HEK293 (cell line): ENCODE data around the gene RBMS1.

Experiments used
- CTCF ChIA-PET: fragments of 350-600 bp; formaldehyde crosslinking; extraction: SDS; loops from one replicate; lab custom pipeline; 2021; ENCODE audit warnings: antibody characterized with exemption; lab: Yijun Ruan, JAX
- POLR2A ChIA-PET: fragments of 300-600 bp; formaldehyde crosslinking; extraction: SDS; loops from one replicate; lab custom pipeline; 2020; ENCODE audit warnings: antibody characterized with exemption, inconsistent platforms; lab: Yijun Ruan, JAX
- H3K27ac ChIP-seq: fragments of 200-500 bp; sonication (Bioruptor generic); 2 replicates; pipeline ENCODE4 v1.5.1; 2014; ENCODE audit warnings: low read depth, low read length, control low read depth, inconsistent platforms; ENCODE audit errors: extremely low read depth
- H3K36me3 ChIP-seq, 2 experiments: fragments of 200-500 bp in 1 of 2; sonication (Bioruptor generic) in 1 of 2; 1 replicate in 1 of 2; 2 replicates in 1 of 2; pipeline ENCODE4 v1.5.1; 2014 to 2017; ENCODE audit warnings: inconsistent platforms in 2 of 2, low read length in 2 of 2; ENCODE audit not compliant: control insufficient read depth in 2 of 2, insufficient read depth in 1 of 2
- H3K4me1 ChIP-seq: fragments of 200-500 bp; sonication (Bioruptor generic); 2 replicates; pipeline ENCODE4 v1.5.1; 2014; ENCODE audit warnings: mild to moderate bottlenecking, low read length, inconsistent platforms; ENCODE audit not compliant: control insufficient read depth, insufficient read depth
- H3K4me3 ChIP-seq: 2 replicates; pipeline ENCODE4 v1.5.1; 2011; ENCODE audit warnings: low read depth, mild to moderate bottlenecking, control low read depth, low read length, moderate library complexity
- H3K9me3 ChIP-seq: fragments of 200-500 bp; sonication (Bioruptor generic); 2 replicates; pipeline ENCODE4 v1.5.1; 2014; ENCODE audit warnings: low read depth, low read length, inconsistent platforms; ENCODE audit not compliant: control insufficient read depth, insufficient read depth
- BCL11B ChIP-seq: fragments of 450-650 bp; formaldehyde crosslinking; IDR thresholded peaks from 2 replicates; pipeline ENCODE4 v1.5.1; 2016; ENCODE audit warnings: low read depth, missing biosample characterization, missing genetic modification characterization
- EGR2 ChIP-seq: fragments of 450-650 bp; formaldehyde crosslinking; IDR thresholded peaks from 2 replicates; pipeline ENCODE4 v1.5.1; 2016; ENCODE audit warnings: low read depth, missing biosample characterization, missing genetic modification characterization
- IKZF3 ChIP-seq: fragments of 450-650 bp; IDR thresholded peaks from 2 replicates; pipeline ENCODE4 v1.5.0; 2018; ENCODE audit warnings: missing biosample characterization, mild to moderate bottlenecking, missing genetic modification characterization, moderate library complexity
- KLF10 ChIP-seq: fragments of 450-650 bp; IDR thresholded peaks from 2 replicates; pipeline ENCODE4 v1.5.1; 2018; ENCODE audit warnings: missing biosample characterization, mild to moderate bottlenecking, missing genetic modification characterization
- MEIS1 ChIP-seq: sonication (generic); formaldehyde crosslinking; IDR thresholded peaks from 2 replicates; pipeline ENCODE4 v1.8.1; 2022; ENCODE audit warnings: missing genetic modification reagents, mild to moderate bottlenecking, borderline replicate concordance
- MZF1 ChIP-seq: fragments of 450-650 bp; formaldehyde crosslinking; IDR thresholded peaks from 2 replicates; pipeline ENCODE4 v1.5.1; 2017; ENCODE audit warnings: missing biosample characterization, missing genetic modification characterization, borderline replicate concordance
- PRDM10 ChIP-seq: fragments of 450-650 bp; formaldehyde crosslinking; IDR thresholded peaks from 2 replicates; pipeline ENCODE4 v1.5.1; 2016; ENCODE audit warnings: missing biosample characterization, missing genetic modification characterization
- SALL2 ChIP-seq: fragments of 450-650 bp; formaldehyde crosslinking; IDR thresholded peaks from 2 replicates; pipeline ENCODE4 v1.5.0; 2017; ENCODE audit warnings: missing biosample characterization, mild to moderate bottlenecking, missing genetic modification characterization, borderline replicate concordance
- SCRT1 ChIP-seq: fragments of 450-650 bp; formaldehyde crosslinking; IDR thresholded peaks from 2 replicates; pipeline ENCODE4 v1.5.1; 2016; ENCODE audit warnings: missing biosample characterization, missing genetic modification characterization, borderline replicate concordance
- YY1 ChIP-seq: fragments of 450-650 bp; formaldehyde crosslinking; IDR thresholded peaks from 2 replicates; pipeline ENCODE4 v1.5.1; 2018; ENCODE audit warnings: missing biosample characterization, missing genetic modification characterization
- ZFP37 ChIP-seq: fragments of 450-650 bp; formaldehyde crosslinking; IDR thresholded peaks from 2 replicates; pipeline ENCODE4 v1.5.1; 2016; ENCODE audit warnings: missing biosample characterization, missing genetic modification characterization
- ZNF157 ChIP-seq: fragments of 450-650 bp; formaldehyde crosslinking; IDR thresholded peaks from 2 replicates; pipeline ENCODE4 v1.5.1; 2016; ENCODE audit warnings: missing biosample characterization, missing genetic modification characterization
- ZNF274 ChIP-seq, 2 experiments: fragments of 200-500 bp in 1 of 2; fragments of 450-650 bp in 1 of 2; sonication (Bioruptor generic) in 1 of 2; formaldehyde crosslinking in 1 of 2; IDR thresholded peaks; 2 replicates each; pipeline versions ENCODE4 v1.5.1 to v1.6.1; 2014 to 2016; ENCODE audit warnings: borderline replicate concordance in 1 of 2, inconsistent platforms in 1 of 2, low read length in 1 of 2, missing biosample characterization in 1 of 2, missing genetic modification characterization in 1 of 2
- ZNF311 ChIP-seq: fragments of 450-650 bp; formaldehyde crosslinking; IDR thresholded peaks from 2 replicates; pipeline ENCODE4 v1.5.1; 2017; ENCODE audit warnings: missing biosample characterization, missing genetic modification characterization, borderline replicate concordance
- ZNF473 ChIP-seq: fragments of 450-650 bp; formaldehyde crosslinking; IDR thresholded peaks from 2 replicates; pipeline ENCODE4 v1.5.1; 2017; ENCODE audit warnings: missing biosample characterization, missing genetic modification characterization
- ZNF518A ChIP-seq: fragments of 450-650 bp; formaldehyde crosslinking; conservative IDR thresholded peaks from 2 replicates; pipeline ENCODE4 v1.5.1; 2016; ENCODE audit warnings: low read depth, missing biosample characterization, missing genetic modification characterization
- ZNF529 ChIP-seq: fragments of 450-650 bp; formaldehyde crosslinking; IDR thresholded peaks from 2 replicates; pipeline ENCODE4 v1.5.1; 2017; ENCODE audit warnings: missing genetic modification characterization, missing biosample characterization; ENCODE audit not compliant: insufficient replicate concordance
- ZNF626 ChIP-seq: fragments of 450-650 bp; sonication (Bioruptor Pico); formaldehyde crosslinking; IDR thresholded peaks from 2 replicates; pipeline ENCODE4 v1.5.1; 2018; ENCODE audit warnings: missing biosample characterization, missing genetic modification characterization, inconsistent platforms
- ZNF747 ChIP-seq: fragments of 450-650 bp; formaldehyde crosslinking; IDR thresholded peaks from 2 replicates; pipeline ENCODE4 v1.5.1; 2016; ENCODE audit warnings: missing biosample characterization, missing genetic modification characterization
- ZNF785 ChIP-seq: fragments of 450-650 bp; formaldehyde crosslinking; IDR thresholded peaks from 2 replicates; pipeline ENCODE4 v1.5.1; 2016; ENCODE audit warnings: missing biosample characterization, missing genetic modification characterization
- ZSCAN30 ChIP-seq: fragments of 450-650 bp; IDR thresholded peaks from 2 replicates; pipeline ENCODE4 v1.5.1; 2018; ENCODE audit warnings: missing biosample characterization, mild to moderate bottlenecking, missing genetic modification characterization, moderate library complexity
- ZXDB ChIP-seq: fragments of 450-650 bp; formaldehyde crosslinking; IDR thresholded peaks from 2 replicates; pipeline ENCODE4 v1.5.1; 2016; ENCODE audit warnings: missing biosample characterization, missing genetic modification characterization
- TF ChIP-seq, protein P1 (sequence below): fragments of 450-650 bp; formaldehyde crosslinking; IDR thresholded peaks from 2 replicates; pipeline ENCODE4 v1.5.1; 2016; ENCODE audit warnings: missing biosample characterization, missing genetic modification characterization, low read depth
- TF ChIP-seq, protein P2 (sequence below): fragments of 450-650 bp; formaldehyde crosslinking; IDR thresholded peaks from 2 replicates; pipeline ENCODE4 v1.5.1; 2017; ENCODE audit warnings: missing biosample characterization, missing genetic modification characterization

RBMS1 gene

GRCh38 chr2:160356485-160356884, 137.1 kb downstream of the RBMS1 start (continued):
- TF ChIP-seq ZNF529 (tag by site-specific recombination) (no peak), ZNF473 (tag by site-specific recombination) (no peak), ZNF311 (tag by site-specific recombination) (no peak), YY1 (tag by site-specific recombination) (no peak), KLF10 (no peak), ZNF157 (tag by site-specific recombination) (no peak), ZNF626 (tag by site-specific recombination) (no peak), IKZF3 (tag by site-specific recombination) (no peak), ZNF518A (no peak), SALL2 (no peak)
- TF ChIP-seq, all 188 proteins: peak for 0

- CTCF ChIA-PET, result no interaction called here
- no peak overlapping the region for H3K27ac ChIP-seq
- H3K4me3 ChIP-seq, result no peak overlapping the region
- POLR2A ChIA-PET, result no interaction called here
- H3K4me1 ChIP-seq, result peaks cover 18% of the 10 kb centered on the region; the same call in 1 of the 2 replicates
- H3K9me3 ChIP-seq, result no peaks in the 10 kb centered on the region
- no peaks in the 10 kb centered on the region for H3K36me3 ChIP-seq
- TF ChIP-seq ZNF785 (tag by site-specific recombination) (no peak), ZNF747 (tag by site-specific recombination) (no peak), ZSCAN30 (tag by site-specific recombination) (no peak), SCRT1 (tag by site-specific recombination) (no peak), BCL11B (tag by site-specific recombination) (no peak), IKZF3 (tag by site-specific recombination) (no peak), SALL2 (no peak), ZXDB (no peak), ZNF274 (IDR thresholded peaks at IDR 0.05; ENCODE audit: low read length) (no peak), ZNF274 (tag by site-specific recombination; IDR thresholded peaks at IDR 0.05; ENCODE audit: borderline replicate concordance) (no peak), MEIS1 (no peak), MZF1 (tag by site-specific recombination) (no peak), ZFP37 (tag by site-specific recombination) (no peak), ZNF157 (tag by site-specific recombination) (no peak), PRDM10 (tag by site-specific recombination) (no peak), EGR2 (tag by site-specific recombination) (no peak)
- TF ChIP-seq, protein P1, sequence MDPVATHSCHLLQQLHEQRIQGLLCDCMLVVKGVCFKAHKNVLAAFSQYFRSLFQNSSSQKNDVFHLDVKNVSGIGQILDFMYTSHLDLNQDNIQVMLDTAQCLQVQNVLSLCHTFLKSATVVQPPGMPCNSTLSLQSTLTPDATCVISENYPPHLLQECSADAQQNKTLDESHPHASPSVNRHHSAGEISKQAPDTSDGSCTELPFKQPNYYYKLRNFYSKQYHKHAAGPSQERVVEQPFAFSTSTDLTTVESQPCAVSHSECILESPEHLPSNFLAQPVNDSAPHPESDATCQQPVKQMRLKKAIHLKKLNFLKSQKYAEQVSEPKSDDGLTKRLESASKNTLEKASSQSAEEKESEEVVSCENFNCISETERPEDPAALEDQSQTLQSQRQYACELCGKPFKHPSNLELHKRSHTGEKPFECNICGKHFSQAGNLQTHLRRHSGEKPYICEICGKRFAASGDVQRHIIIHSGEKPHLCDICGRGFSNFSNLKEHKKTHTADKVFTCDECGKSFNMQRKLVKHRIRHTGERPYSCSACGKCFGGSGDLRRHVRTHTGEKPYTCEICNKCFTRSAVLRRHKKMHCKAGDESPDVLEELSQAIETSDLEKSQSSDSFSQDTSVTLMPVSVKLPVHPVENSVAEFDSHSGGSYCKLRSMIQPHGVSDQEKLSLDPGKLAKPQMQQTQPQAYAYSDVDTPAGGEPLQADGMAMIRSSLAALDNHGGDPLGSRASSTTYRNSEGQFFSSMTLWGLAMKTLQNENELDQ (tag by site-specific recombination), result no peak
- TF ChIP-seq, protein P2, sequence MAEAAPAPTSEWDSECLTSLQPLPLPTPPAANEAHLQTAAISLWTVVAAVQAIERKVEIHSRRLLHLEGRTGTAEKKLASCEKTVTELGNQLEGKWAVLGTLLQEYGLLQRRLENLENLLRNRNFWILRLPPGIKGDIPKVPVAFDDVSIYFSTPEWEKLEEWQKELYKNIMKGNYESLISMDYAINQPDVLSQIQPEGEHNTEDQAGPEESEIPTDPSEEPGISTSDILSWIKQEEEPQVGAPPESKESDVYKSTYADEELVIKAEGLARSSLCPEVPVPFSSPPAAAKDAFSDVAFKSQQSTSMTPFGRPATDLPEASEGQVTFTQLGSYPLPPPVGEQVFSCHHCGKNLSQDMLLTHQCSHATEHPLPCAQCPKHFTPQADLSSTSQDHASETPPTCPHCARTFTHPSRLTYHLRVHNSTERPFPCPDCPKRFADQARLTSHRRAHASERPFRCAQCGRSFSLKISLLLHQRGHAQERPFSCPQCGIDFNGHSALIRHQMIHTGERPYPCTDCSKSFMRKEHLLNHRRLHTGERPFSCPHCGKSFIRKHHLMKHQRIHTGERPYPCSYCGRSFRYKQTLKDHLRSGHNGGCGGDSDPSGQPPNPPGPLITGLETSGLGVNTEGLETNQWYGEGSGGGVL, result no peak
Observed at GRCh38 chr2:160355080-160355479, 138.5 kb downstream of the RBMS1 start.
